GM12801 (cell line): Measurements from ENCODE around the gene HAUS5.

Source experiments
- CTCF ChIP-seq: IDR thresholded peaks from one replicate; pipeline ENCODE4 v1.5.1; 2011; ENCODE audit warnings: control low read depth; ENCODE audit not compliant: insufficient read length; ENCODE audit errors: extremely low read depth

The HAUS5 gene, protein sequence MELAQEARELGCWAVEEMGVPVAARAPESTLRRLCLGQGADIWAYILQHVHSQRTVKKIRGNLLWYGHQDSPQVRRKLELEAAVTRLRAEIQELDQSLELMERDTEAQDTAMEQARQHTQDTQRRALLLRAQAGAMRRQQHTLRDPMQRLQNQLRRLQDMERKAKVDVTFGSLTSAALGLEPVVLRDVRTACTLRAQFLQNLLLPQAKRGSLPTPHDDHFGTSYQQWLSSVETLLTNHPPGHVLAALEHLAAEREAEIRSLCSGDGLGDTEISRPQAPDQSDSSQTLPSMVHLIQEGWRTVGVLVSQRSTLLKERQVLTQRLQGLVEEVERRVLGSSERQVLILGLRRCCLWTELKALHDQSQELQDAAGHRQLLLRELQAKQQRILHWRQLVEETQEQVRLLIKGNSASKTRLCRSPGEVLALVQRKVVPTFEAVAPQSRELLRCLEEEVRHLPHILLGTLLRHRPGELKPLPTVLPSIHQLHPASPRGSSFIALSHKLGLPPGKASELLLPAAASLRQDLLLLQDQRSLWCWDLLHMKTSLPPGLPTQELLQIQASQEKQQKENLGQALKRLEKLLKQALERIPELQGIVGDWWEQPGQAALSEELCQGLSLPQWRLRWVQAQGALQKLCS

DNA sequence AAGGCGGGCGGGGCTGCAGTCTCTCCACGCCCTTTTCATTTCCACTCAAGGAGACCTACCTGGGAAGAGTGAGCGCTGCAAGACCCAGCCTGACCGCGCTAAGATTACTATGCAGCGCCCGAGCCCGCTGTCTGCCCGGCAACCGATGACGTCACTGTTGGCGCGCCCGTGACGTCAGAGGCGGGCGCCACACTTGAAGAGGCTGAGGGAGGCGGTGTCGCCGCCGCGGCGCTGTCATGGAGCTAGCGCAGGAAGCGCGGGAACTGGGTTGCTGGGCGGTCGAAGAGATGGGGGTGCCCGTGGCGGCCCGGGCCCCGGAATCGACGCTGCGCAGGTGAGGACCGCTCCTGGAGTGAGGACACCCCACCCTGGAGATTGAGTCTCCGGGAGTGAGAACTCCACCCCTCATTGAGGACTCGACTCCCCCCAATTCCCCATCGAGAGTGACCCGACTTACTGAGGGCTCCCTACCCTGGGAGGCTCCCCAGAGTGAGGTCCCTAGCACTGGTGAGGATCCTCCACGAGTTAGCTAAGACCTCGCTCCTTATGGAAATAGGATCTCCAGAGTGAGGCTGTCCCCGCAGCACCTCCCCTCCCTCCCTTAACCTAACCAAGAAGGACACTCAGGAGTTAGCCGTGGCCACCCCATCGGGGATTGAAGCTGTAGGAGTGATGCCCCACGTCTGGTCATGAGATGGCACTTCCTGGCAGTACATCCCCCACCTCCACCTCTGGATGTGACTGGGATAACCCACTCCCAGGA is at the start of gene HAUS5:
Gene HAUS5, plus strand, starts transcription at position 177 of the 763 bp plus-strand sequence. Its CDS starts 60 bp downstream, at position 237.
- no peak for TF ChIP-seq CTCF

DNA sequence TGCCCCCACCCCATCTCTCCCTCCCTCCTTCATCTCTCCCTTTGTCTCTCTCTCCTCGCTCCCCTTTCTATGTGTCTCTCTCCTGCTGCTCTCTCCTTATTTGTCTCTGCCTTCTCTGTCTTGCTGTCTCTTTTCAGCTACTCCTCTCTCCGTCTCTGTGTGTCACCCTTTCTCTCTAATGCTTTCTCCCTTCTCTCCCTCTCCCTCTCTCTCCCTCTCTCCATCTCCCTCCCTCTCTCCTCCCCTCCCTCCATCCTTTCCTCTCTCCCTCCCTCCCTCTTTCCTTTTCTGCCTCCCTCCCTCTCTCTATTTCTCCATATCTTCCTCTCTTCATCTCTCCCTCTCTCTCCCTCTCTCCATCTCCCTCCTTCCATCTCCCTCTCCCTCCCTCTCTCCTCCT is 49.8 kb upstream of the HAUS5 start:
- no peak for TF ChIP-seq CTCF

DNA sequence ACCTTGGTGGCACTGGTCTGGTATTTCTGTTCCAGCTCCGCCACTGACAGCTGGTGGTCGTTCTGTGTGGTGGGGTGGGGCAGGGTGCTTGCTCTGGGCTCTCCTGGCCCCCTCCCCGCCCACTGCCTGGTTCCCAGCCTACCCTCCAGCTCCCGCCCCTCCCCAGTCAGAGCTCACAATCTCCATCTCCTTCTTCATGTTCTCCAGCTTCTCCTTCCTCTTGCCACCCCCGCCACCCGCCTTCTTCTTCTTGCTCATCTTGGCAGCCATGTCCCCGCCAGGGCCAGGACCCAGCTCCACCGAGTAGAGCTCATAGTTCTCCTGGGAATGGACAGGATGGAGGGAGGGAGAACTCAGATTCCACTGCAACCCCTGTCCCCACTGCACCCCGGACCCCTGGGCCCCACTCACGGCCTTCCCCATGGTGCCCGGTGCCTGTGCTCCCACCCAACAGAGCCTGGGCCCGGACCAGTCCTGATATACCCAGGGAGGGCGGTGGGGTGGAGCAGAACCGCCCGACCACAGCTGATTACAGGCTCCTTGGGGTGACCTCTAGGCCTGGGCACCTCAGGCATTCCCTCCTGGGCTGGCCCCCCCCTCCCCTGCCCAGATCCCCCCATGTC is 49.2 kb upstream of the HAUS5 start, which contains the start of gene ATP4A:
Gene ATP4A, minus strand, starts transcription at position 452 of the 623 bp plus-strand sequence. Its CDS starts 29 bp downstream, at position 423.
- TF ChIP-seq CTCF: no peak

- no peak for TF ChIP-seq CTCF
Measured at GRCh38 chr19:35565016-35565856, 47.3 kb upstream of the HAUS5 start.

GRCh38 chr19:35566738-35567137 is 45.8 kb upstream of the HAUS5 start:
- no peak for TF ChIP-seq CTCF

DNA sequence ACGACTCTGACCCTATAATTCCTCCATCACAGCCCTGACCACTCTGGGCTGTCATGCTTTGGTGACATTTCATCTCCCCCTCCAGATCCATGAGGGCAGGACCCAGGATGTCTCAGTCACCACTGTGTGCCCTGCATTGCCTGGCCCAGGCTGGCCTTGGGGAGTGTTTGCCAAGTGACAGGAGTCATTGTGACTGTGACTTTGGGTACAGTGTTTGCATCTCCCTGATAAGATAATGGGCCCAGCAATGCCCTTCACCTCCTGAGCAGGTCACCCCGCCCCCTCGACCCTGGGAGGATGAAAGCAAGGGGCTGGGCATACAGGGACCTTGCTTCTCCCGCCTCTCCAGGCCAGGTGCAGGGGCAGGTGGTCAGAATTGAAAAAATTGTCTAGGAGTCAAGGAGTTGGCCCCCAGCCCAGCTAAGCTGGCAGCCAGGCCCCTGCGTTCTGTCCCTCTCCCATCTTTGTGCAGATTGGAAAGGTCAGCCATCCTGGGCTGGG is 43.2 kb upstream of the HAUS5 start:
- TF ChIP-seq CTCF: no peak
